HepG2 (cell line): Measurements from ENCODE around the gene ZKSCAN4. TPM values are rescaled to one million over a fixed set of nuclear protein-coding genes. Genes with fewer than 3 reads are reported as not detected.

Experiments used
- ERF ChIP-seq: IDR thresholded peaks from 2 replicates; pipeline ENCODE4 v1.6.1; 2018; ENCODE audit warnings: missing biosample characterization, missing genetic modification reagents
- FUBP1 ChIP-seq: sonication (generic); formaldehyde crosslinking; IDR thresholded peaks from 2 replicates; pipeline ENCODE4 v1.5.1; 2020; ENCODE audit warnings: missing genetic modification reagents, mild to moderate bottlenecking, borderline replicate concordance
- KLF16 ChIP-seq, 2 experiments: sonication (generic) in 1 of 2; formaldehyde crosslinking in 1 of 2; IDR thresholded peaks; 2 replicates each; pipeline versions ENCODE4 v1.6.1 to v1.8.0; 2016 to 2023; ENCODE audit warnings: missing genetic modification reagents in 2 of 2, missing compliant biosample characterization in 1 of 2
- NCOA1 ChIP-seq: sonication (generic); formaldehyde crosslinking; IDR thresholded peaks from 2 replicates; pipeline ENCODE4 v1.9.0; 2021; ENCODE audit warnings: missing genetic modification reagents
- NCOR1 ChIP-seq: fragments of 200-600 bp; sonication (generic); IDR thresholded peaks from 2 replicates; pipeline ENCODE4 v1.7.0; 2017; ENCODE audit warnings: antibody characterized with exemption, low read length, borderline replicate concordance
- PCBP2 ChIP-seq: fragments of 200-400 bp; formaldehyde crosslinking; optimal IDR thresholded peaks from 2 replicates; pipeline ENCODE3; 2018; ENCODE audit warnings: low read length, low read depth; ENCODE audit not compliant: poor library complexity, severe bottlenecking
- PHF20 ChIP-seq: sonication (generic); formaldehyde crosslinking; IDR thresholded peaks from 2 replicates; pipeline ENCODE4 v1.5.0; 2020; ENCODE audit warnings: mild to moderate bottlenecking, missing genetic modification reagents
- STAG1 ChIP-seq: sonication (generic); formaldehyde crosslinking; IDR thresholded peaks from 2 replicates; pipeline ENCODE4 v1.4.0; 2020; ENCODE audit warnings: missing genetic modification reagents
- TCF7 ChIP-seq: sonication (generic); IDR thresholded peaks from 2 replicates; pipeline ENCODE4 v1.6.1; 2016; ENCODE audit warnings: antibody characterized with exemption, low read depth
- ZNF101 ChIP-seq: sonication (generic); formaldehyde crosslinking; IDR thresholded peaks from 2 replicates; pipeline ENCODE4 v1.4.0; 2020; ENCODE audit warnings: mild to moderate bottlenecking, low read depth, missing genetic modification reagents, borderline replicate concordance
- ZNF318 ChIP-seq: sonication (generic); formaldehyde crosslinking; IDR thresholded peaks from 2 replicates; pipeline ENCODE4 v1.4.0; 2020; ENCODE audit warnings: mild to moderate bottlenecking, missing genetic modification reagents
- ZNF350 ChIP-seq: sonication (generic); formaldehyde crosslinking; IDR thresholded peaks from 2 replicates; pipeline ENCODE4 v1.4.0; 2020; ENCODE audit warnings: mild to moderate bottlenecking, low read depth, missing genetic modification reagents, borderline replicate concordance
- ZNF432 ChIP-seq: sonication (generic); formaldehyde crosslinking; IDR thresholded peaks from 2 replicates; pipeline ENCODE4 v1.5.0; 2020; ENCODE audit warnings: missing genetic modification reagents, mild to moderate bottlenecking, borderline replicate concordance
- ZNF678 ChIP-seq: sonication (generic); formaldehyde crosslinking; IDR thresholded peaks from 2 replicates; pipeline ENCODE4 v1.4.0; 2020; ENCODE audit warnings: mild to moderate bottlenecking, missing genetic modification reagents
- ZXDC ChIP-seq: sonication (generic); formaldehyde crosslinking; IDR thresholded peaks from 2 replicates; pipeline ENCODE4 v1.5.0; 2020; ENCODE audit warnings: mild to moderate bottlenecking, missing genetic modification reagents
- polyA plus RNA-seq, 8 experiments: library from polyadenylated mRNA; depleted of rRNA in 3 of 8; stranded (reverse) in 7 of 8; unstranded in 1 of 8; fragments of >200 nt; fragmentation: Illumina TruSeq in 4 of 8; extraction: Trizol in 4 of 8; gene quantifications; 2 replicates each; pipeline versions ENCODE4 v1.2.1 to v1.2.3, GENCODE V29; 2011 to 2016; ENCODE audit warnings: low read depth in 4 of 8, missing spikeins in 1 of 8, mixed read lengths in 1 of 8; ENCODE audit not compliant: insufficient read depth in 1 of 8
- total RNA-seq, 5 experiments: library from RNA; depleted of rRNA; stranded (reverse); fragments of >200 nt; fragmentation: Illumina TruSeq; extraction: Trizol; gene quantifications; 2 replicates each; pipeline ENCODE4 v1.2.3, GENCODE V29; 2016; ENCODE audit warnings: low read depth in 1 of 5

Gene ZKSCAN4
- total and polyA plus RNA-seq, 2 of the 13 experiments (the other 11 are each of a cell fraction or from before 2014, with no cell fraction given) = 2.9 to 7.8 TPM

- TF ChIP-seq NCOA1 (CRISPR knock-in tag) = no peak
- peak; percentile 33; the same call in 1 of the 2 replicates for TF ChIP-seq NCOR1
- no peak for TF ChIP-seq PCBP2
- peak; percentile 91; the same call in 1 of the 2 replicates for TF ChIP-seq TCF7
- TF ChIP-seq ZNF350 = peak; percentile 76; the same call in 1 of the 2 replicates
- peak; percentile 80; the same call in 1 of the 2 replicates for TF ChIP-seq ZNF318
- peak in 1 of 2 experiments; percentile 89; a peak in 2 of 4 replicates for TF ChIP-seq KLF16 (CRISPR knock-in tag; IDR thresholded peaks at IDR 0.05)
- TF ChIP-seq PHF20 (CRISPR knock-in tag) = peak; percentile 97
- TF ChIP-seq ZNF101 = 0 out of 2 replicates have a peak, but pooled peaks have one; percentile 68
- TF ChIP-seq ZXDC (CRISPR knock-in tag) = 0 out of 2 replicates have a peak, but pooled peaks have one; percentile 50
- no peak for TF ChIP-seq STAG1 (CRISPR knock-in tag)
- no peak for TF ChIP-seq FUBP1 (CRISPR knock-in tag)
- TF ChIP-seq ZNF432 (CRISPR knock-in tag) = no peak
- peak; percentile 90; the same call in 1 of the 2 replicates for TF ChIP-seq ZNF678 (CRISPR knock-in tag)
- TF ChIP-seq ERF = peak; percentile 76
Measured at GRCh38 chr6:28225056-28225834, 26.8 kb downstream of the ZKSCAN4 start, which contains the start of gene ZSCAN9 (continued).
